Measurements from ENCODE around the gene DECR2.

DNA sequence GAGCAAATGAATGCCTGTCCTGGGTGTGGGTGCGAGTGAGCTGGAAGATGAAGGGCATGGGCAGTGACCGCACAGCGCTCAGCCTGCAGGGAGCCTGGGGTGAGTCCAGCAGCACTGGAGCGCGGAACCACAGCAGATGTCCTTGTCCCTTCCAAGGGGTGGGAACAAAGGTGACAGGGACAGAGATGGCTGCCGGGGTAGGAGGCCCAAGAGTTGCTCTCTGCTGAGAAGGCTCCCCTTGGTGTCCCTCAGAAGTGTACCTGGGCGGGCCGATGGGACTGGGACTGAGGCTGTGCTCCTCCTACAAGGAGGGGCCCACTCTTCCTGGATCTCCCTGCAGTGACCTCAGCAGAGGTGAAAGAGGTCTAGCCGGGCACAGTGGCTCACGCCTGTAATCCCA lies 12.3 kb upstream of the DECR2 start:
- TF ChIP-seq POLR2A (IDR thresholded peaks at IDR 0.05), result no peak
- TF ChIP-seq, protein P1, sequence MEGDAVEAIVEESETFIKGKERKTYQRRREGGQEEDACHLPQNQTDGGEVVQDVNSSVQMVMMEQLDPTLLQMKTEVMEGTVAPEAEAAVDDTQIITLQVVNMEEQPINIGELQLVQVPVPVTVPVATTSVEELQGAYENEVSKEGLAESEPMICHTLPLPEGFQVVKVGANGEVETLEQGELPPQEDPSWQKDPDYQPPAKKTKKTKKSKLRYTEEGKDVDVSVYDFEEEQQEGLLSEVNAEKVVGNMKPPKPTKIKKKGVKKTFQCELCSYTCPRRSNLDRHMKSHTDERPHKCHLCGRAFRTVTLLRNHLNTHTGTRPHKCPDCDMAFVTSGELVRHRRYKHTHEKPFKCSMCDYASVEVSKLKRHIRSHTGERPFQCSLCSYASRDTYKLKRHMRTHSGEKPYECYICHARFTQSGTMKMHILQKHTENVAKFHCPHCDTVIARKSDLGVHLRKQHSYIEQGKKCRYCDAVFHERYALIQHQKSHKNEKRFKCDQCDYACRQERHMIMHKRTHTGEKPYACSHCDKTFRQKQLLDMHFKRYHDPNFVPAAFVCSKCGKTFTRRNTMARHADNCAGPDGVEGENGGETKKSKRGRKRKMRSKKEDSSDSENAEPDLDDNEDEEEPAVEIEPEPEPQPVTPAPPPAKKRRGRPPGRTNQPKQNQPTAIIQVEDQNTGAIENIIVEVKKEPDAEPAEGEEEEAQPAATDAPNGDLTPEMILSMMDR (IDR thresholded peaks at IDR 0.05), result no peak

Measured in adrenal gland (tissue), 5 donors.